Mesothelial cell of epicardium (in vitro differentiated cells): ENCODE results near the gene STK38L. TPM values are rescaled to one million over a fixed set of nuclear protein-coding genes. Genes with fewer than 3 reads are reported as not detected.

Source experiments
- DNase-seq, 2 experiments: peaks; one replicate each; pipeline ENCODE4 v3.0.0; 2021; ENCODE audit warnings: low spot score in 2 of 2; ENCODE audit not compliant: unreplicated experiment in 2 of 2
- H3K27ac Mint-ChIP-seq: 2 replicates; pipeline ENCODE4 v1.8.0; 2021; ENCODE audit warnings: mixed read lengths
- H3K27me3 Mint-ChIP-seq: 2 replicates; pipeline ENCODE4 v1.8.0; 2021; ENCODE audit warnings: low read depth, mixed read lengths
- H3K36me3 Mint-ChIP-seq: 2 replicates; pipeline ENCODE4 v1.8.0; 2021; ENCODE audit warnings: mixed read lengths
- H3K4me1 Mint-ChIP-seq: 2 replicates; pipeline ENCODE4 v1.8.0; 2021; ENCODE audit warnings: mixed read lengths
- H3K4me3 Mint-ChIP-seq: 2 replicates; pipeline ENCODE4 v1.8.0; 2021; ENCODE audit warnings: mild to moderate bottlenecking, moderate library complexity, mixed read lengths
- H3K9me3 Mint-ChIP-seq: 2 replicates; pipeline ENCODE4 v1.8.0; 2021; ENCODE audit warnings: mixed read lengths
- CTCF ChIP-seq: fragments of 200-600 bp; sonication (generic); IDR thresholded peaks from one replicate; pipeline ENCODE4 v1.5.0; 2021; ENCODE audit warnings: antibody characterized with exemption; ENCODE audit not compliant: unreplicated experiment
- total RNA-seq: library from RNA; stranded (reverse); gene quantifications from 3 replicates; pipeline ENCODE4 v1.2.1, GENCODE V29; 2021

The STK38L gene
- total RNA-seq, 1 donor from 2014 or later = 48.2 TPM

DNA sequence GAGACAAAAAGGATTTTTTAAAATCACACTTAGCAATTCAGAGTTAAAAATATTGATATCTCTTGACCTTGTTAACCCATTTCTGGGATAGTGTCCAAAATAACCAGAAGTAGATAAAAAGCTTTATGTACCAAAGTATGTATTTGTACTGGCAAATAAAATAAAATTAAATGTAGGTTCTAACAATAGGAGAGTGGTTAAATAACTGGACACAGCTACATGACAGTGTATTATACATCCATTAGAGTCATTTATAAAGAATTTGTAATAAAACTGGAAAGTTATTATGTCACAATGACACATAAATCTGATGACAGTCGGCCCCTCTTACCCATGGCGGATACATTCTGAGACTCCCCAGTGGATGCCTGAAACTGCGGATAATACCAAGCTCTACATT lies 122.5 kb downstream of the STK38L start:
- no peak for TF ChIP-seq CTCF
- H3K4me3 Mint-ChIP-seq = no peak overlapping the region
- H3K36me3 Mint-ChIP-seq = peaks cover 3% of the 10 kb centered on the region
- H3K4me1 Mint-ChIP-seq = peaks cover 3% of the 10 kb centered on the region
- peaks cover 9% of the 10 kb centered on the region for H3K9me3 Mint-ChIP-seq
- H3K27ac Mint-ChIP-seq = no peak overlapping the region
- no peaks in the 10 kb centered on the region for H3K27me3 Mint-ChIP-seq
- DNase-seq = no peak

- Mint-ChIP-seq H3K27me3 (no peaks in the 10 kb centered on the region), H3K4me3 (no peak overlapping the region), H3K9me3 (peaks cover 9% of the 10 kb centered on the region), H3K36me3 (peaks cover 3% of the 10 kb centered on the region), H3K4me1 (peaks cover 3% of the 10 kb centered on the region), H3K27ac (no peak overlapping the region)
- no peak for TF ChIP-seq CTCF
- DNase-seq = no peak
Measured at GRCh38 chr12:27367078-27367477, 123.0 kb downstream of the STK38L start.

Other genes starting within 250 kb of the STK38L start
- gene TM7SF3, start 229.9 kb upstream of the STK38L start, total RNA-seq = 60.9 to 70.5 TPM (median 67.8 TPM) in 3 replicates
- 52.3 to 55.1 TPM (median 52.4 TPM) in 3 replicates for gene MED21, start 221.7 kb upstream of the STK38L start, total RNA-seq
- gene C12orf71, start 161.7 kb upstream of the STK38L start, total RNA-seq = not detected in 3 replicates
- 3.8 to 4.2 TPM (median 4.1 TPM) in 3 replicates for gene BMAL2, start 88.5 kb downstream of the STK38L start, total RNA-seq
- gene SMCO2, start 202.4 kb downstream of the STK38L start, total RNA-seq = not detected in 3 replicates